Lower leg skin (tissue), 4 donors: Measurements from ENCODE around the gene PDCD1LG2. TPM values are rescaled to one million over a fixed set of nuclear protein-coding genes. Genes with fewer than 3 reads are reported as not detected.

Source experiments
- DNase-seq, 2 donors: peaks; one replicate each; pipeline ENCODE4 v3.0.0-alpha.2; 2019; ENCODE audit warnings: low spot score in 2 of 2
- H3K4me3 ChIP-seq: fragments of 200-600 bp; sonication (generic); 2 replicates; pipeline ENCODE4 v1.5.1; 2017; ENCODE audit warnings: mild to moderate bottlenecking, low read depth; ENCODE audit not compliant: poor library complexity, severe bottlenecking
- POLR2A ChIP-seq, 2 donors: fragments of 450-650 bp; IDR thresholded peaks; one replicate each; pipeline ENCODE4 v1.6.1; 2016 to 2017; ENCODE audit warnings: antibody characterized with exemption in 2 of 2, mild to moderate bottlenecking in 1 of 2, moderate library complexity in 1 of 2
- WGBS, 2 donors: methylation state at CpG; one replicate each; pipeline ENCODE4 v1.1.5; 2018; 5-methylcytosine and 5-hydroxymethylcytosine counted together
- intact Hi-C: fragments of 100-400 bp; cut with DNase I; formaldehyde crosslinking; loops from one replicate; pipeline ENCODE4 v1.15.0; 2023; ENCODE audit warnings: low total_unique reads
- total RNA-seq, 4 donors: library from RNA; depleted of rRNA; stranded (reverse); fragments of >200 nt; gene quantifications; one replicate each; pipeline ENCODE4 v1.1.0, GENCODE V29; 2016
- TF ChIP-seq, protein P1 (sequence below), 3 donors: fragments of 450-650 bp; IDR thresholded peaks; one replicate each; pipeline ENCODE4 v1.5.1; 2016; ENCODE audit warnings: antibody characterized with exemption in 3 of 3, mild to moderate bottlenecking in 3 of 3, moderate library complexity in 2 of 3

PDCD1LG2 gene
- total RNA-seq, 4 donors from 2014 or later = 0.63 to 2.5 (median 1.3) TPM; not detected in 1

- no peak for TF ChIP-seq POLR2A (IDR thresholded peaks at IDR 0.05)
- TF ChIP-seq, protein P1, sequence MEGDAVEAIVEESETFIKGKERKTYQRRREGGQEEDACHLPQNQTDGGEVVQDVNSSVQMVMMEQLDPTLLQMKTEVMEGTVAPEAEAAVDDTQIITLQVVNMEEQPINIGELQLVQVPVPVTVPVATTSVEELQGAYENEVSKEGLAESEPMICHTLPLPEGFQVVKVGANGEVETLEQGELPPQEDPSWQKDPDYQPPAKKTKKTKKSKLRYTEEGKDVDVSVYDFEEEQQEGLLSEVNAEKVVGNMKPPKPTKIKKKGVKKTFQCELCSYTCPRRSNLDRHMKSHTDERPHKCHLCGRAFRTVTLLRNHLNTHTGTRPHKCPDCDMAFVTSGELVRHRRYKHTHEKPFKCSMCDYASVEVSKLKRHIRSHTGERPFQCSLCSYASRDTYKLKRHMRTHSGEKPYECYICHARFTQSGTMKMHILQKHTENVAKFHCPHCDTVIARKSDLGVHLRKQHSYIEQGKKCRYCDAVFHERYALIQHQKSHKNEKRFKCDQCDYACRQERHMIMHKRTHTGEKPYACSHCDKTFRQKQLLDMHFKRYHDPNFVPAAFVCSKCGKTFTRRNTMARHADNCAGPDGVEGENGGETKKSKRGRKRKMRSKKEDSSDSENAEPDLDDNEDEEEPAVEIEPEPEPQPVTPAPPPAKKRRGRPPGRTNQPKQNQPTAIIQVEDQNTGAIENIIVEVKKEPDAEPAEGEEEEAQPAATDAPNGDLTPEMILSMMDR (IDR thresholded peaks at IDR 0.05) = no peak
- H3K4me3 ChIP-seq = no peak overlapping the region
- no peak for DNase-seq
- intact Hi-C loops = no loop called here
- 85 to 91% methylated on average over 4 of the region's 4 CpGs for WGBS, 2 donors
These were observed 43.9 kb downstream of the PDCD1LG2 start for GRCh38 chr9:5554254-5554653.

- DNase-seq = no peak
- WGBS, 2 donors = 65 to 70% methylated on average over 5 of the region's 5 CpGs
- H3K4me3 ChIP-seq = no peak overlapping the region
- TF ChIP-seq, protein P1 (IDR thresholded peaks at IDR 0.05) = no peak
- no peak for TF ChIP-seq POLR2A (IDR thresholded peaks at IDR 0.05)
- intact Hi-C loops = no loop called here
These were observed 45.9 kb downstream of the PDCD1LG2 start for GRCh38 chr9:5556101-5556705.

DNA sequence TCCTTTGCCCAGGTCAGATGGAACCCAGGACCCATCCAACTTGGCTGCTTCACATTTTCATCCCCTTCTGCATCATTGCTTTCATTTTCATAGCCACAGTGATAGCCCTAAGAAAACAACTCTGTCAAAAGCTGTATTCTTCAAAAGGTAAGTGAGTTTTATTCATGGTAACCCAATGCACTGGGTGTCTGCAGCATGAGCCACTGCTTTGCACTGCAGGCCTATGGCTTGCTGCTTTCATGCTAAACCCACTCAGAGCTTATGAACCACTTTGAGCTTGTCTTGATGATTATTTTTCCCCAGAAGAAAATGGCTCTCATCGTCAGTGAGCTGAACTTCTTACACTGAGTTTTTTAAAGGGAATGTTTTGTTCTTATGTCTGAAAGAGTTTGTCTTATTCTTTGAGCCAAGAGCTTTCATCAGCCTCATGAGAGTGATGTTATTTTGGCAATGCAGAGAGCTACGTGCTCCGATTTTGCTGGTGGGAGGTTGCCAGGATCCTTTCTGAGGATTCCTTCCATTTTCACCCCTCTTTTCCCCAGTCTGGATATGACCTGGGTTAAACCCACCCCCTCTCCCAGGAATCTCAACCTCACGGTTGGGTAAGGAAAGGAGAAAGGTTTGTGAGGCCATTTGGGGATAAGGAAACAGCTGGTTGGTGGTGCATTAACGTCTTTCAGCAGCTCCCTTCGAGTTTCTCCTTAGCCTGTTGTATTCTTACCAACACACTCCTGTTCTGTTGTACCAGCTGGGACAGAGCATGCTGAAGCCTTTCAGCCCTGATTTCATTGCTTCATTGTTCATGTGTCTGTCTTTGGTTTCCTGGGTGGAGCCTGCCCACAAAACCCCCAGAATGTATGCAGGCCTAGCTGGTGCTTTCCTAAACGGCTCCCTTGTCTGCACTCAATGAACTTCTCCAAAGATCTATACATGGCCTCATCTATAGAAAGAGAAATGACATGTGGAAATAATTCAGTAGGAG lies 47.6 kb downstream of the PDCD1LG2 start:
- peak in 1 of 2 donors; percentile 26 for DNase-seq
- intact Hi-C loops = no loop called here
- no peak overlapping the region for H3K4me3 ChIP-seq
- WGBS, 2 donors = 38 to 47% methylated on average over 7 of the region's 7 CpGs
- TF ChIP-seq POLR2A (IDR thresholded peaks at IDR 0.05) = no peak
- TF ChIP-seq, protein P1 (IDR thresholded peaks at IDR 0.05) = no peak

DNA sequence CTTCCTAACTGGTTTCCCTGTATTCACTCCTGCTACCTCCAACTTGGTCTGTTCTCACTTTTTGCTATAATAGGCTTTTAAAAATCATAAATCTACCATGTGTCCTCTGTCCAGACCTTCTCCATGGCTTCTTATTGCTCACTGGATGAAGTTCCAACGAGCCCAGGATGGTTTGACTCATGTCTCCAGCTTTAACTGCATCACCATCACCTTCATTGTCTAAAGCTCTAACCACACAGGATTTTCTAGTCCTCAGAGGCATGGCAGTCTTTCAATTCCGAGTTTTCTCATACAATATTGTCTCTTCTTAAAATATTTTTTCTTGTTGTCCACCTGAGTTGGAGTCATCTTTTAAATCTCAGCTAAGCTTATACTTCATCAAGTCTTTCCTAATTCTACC lies 49.3 kb downstream of the PDCD1LG2 start:
- no peak overlapping the region for H3K4me3 ChIP-seq
- 74 to 92% methylated on average over 2 of the region's 2 CpGs for WGBS, 2 donors
- TF ChIP-seq POLR2A (IDR thresholded peaks at IDR 0.05) = no peak
- TF ChIP-seq, protein P1 (IDR thresholded peaks at IDR 0.05) = no peak
- no peak for DNase-seq
- intact Hi-C loops = loop anchor here (5.0 kb wide), 1 partner anchor 1962 kb away; no protein-coding TSS in a partner anchor

DNA sequence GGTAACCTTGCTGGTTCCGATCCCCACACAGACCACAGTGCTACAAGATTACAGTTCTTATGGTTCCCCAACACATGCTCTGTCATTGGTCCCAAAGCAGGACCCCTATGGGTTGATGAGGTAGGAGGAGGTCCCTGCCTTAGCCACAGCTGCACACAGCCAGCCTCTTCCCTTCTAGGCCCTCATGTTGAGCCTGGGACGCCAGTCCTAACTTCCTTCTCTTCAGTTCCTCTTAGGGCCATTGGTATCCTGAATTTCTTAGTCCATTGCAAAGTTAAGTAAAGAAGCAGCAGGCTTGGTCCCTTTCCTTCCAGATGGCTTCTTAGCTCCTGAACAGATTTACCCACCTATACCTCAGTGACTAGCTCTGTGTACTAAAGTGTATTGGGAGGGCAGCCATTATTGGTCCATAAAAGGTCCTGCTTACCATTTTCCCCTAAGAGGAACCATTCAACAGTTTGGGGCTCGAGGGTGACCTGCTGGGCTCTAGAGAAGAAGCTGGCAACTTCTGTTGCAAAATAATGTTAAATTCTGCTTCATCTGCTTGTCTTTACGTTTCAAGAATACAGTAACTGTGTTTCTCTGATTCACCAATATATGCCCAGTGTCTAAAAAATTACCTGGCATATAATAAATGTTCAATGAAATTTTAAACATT lies 50.2 kb downstream of the PDCD1LG2 start:
- no peak for DNase-seq
- intact Hi-C loops = loop anchor here (5.0 kb wide), 1 partner anchor 1963 kb away; no protein-coding TSS in a partner anchor
- no peak overlapping the region for H3K4me3 ChIP-seq
- 89 to 92% methylated on average over 4 of the region's 4 CpGs for WGBS, 2 donors
- TF ChIP-seq, protein P1 (IDR thresholded peaks at IDR 0.05) = no peak
- no peak for TF ChIP-seq POLR2A (IDR thresholded peaks at IDR 0.05)
